NCI-H1930 (cell line): ENCODE results near the gene CCT5.
"Not testable (repeated sequence)": the region's sequence is repeated elsewhere in the genome, so short reads cannot be mapped to it uniquely, and the experiment has no call there.

Experiments used
- DNase-seq, 2 experiments: peaks; one replicate each; lab custom pipeline; 2025; lab: John Stamatoyannopoulos, UW

The CCT5 gene

GRCh38 chr5:10277773-10278630, 27.9 kb downstream of the CCT5 start:
- no peak for DNase-seq

- no peak for DNase-seq
Measured at GRCh38 chr5:10278658-10279279, 28.7 kb downstream of the CCT5 start.

DNA sequence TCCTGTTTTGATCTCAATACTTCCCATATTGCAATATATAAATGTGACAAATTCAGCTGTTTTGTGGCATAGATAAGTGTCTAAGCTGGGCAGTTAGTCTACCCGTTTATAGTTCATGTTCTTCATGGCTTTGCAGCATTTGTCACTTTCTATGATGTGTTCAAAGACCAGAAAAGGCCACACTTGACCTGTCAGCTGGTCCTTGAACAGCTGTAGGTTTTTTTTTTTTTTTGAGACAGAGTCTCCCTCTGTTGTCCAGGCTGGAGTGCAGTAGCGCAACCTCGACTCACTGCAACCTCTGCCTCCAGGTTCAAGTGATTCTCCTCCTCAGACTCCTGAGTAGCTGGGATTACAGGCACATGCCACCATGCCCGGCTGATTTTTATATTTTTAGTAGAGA, 29.2 kb downstream of the CCT5 start:
- no peak for DNase-seq

DNA sequence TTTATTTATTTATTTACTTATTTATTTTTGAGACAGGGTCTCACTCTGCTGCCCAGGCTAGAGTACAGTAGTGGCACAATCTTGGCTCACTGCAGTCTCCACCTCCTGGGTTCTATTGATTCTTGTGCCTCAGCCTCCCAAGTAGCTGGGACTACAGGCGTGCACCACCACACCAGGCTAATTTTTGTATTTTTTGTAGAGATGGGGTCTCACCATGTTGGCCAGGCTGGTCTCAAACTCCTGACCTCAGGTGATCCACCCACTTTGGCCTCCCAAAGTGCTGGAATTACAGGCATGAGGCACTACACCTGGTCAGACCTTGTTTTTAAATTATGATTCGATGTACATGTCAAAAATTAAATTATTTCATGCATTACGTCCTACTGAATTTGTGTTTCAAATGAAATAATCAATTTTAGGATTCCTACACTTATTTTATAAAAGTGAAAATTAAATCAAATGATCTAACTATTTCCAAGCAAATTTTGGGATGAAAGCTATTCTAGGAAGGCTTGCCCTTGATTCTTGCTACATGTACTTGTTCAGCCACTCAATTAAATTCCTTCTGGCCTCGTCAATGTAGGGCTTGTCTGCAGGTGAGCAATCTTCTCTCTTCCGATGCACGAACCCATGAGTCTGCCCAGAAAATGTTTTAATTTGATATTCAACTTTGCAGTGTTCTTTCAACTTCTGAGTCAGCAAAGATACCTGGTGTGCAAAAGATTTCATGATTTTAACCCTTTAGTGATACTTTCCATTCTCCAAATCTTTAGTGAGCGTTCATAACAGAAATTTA, 30.0 kb downstream of the CCT5 start:
- no peak for DNase-seq

GRCh38 chr5:10283927-10284635, 34.0 kb downstream of the CCT5 start:
- peak; percentile 94 to 96 for DNase-seq

DNA sequence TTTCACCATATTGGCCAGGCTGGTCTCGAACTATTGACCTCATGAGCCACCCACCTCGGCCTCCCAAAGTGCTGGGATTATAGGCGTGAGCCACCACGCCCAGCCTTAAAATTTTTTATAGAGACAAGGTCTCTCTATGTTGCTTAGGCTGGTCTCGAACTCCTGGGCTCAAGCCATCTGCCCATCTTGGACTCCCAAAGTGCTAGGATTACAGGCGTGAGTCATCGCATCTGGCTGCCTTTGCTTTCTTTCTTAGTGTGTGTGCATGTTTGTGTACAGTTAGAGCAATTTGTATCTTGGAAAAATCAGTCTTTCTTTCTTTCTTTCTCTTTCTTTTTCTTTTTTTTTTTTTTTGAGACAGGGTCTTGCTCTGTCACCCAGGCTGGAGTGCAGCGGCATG, 35.3 kb downstream of the CCT5 start:
- DNase-seq = not testable (repeated sequence)

- DNase-seq = no peak
Measured at GRCh38 chr5:10286162-10286861, 36.2 kb downstream of the CCT5 start.

GRCh38 chr5:10286862-10287227, 36.8 kb downstream of the CCT5 start:
- DNase-seq = no peak

DNA sequence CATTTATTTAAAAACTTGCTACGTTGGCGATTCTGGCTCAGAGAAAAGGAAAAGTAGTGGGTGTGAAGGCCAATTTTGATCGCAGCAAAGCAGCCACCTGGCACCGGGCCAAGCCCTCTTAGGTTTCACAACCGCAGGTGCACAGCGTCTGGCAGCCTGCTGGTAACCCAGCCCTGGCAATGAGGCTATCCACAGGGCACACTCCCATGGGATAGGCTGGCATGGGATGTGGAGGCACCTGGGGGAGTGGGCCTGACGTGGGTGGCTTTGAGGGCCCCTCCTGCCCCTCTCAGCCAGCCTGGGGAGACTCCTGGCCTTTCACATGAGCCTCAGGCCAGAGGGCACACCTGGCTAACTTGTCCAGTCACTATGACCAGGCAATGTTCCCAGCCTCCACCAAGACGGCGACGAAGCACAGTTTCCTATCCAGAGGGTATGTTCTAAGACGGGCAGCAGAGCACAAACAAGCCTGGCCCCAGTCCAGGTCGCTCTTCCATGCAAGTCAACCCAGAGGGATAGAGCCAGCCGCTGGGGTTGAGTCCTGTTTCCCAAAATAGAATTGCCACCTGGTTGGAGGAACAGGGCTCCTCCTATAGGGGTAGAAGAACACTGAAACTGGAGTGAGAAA, 38.6 kb downstream of the CCT5 start:
- peak; percentile 56 to 79 for DNase-seq

- DNase-seq = no peak
Measured at GRCh38 chr5:10289353-10289752, 39.3 kb downstream of the CCT5 start.

DNA sequence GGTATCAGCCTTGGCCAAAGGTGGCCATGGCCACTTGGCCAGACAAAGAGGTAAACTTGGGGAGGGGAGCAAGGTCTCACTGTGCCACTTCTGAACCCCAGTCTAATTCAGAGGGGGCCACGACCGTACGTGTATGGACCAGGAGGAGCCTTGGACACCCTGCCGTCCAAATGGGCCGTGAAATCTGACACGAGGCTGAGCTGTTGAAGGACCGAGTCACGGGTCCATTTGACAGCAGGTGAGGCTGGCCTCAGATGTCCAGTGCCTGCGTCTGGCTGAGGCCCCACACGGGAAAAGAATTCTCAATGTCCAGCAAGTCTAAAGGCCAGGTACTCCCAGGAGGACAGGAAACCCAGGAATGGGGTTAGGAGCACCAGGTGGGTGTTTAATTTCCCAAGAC, 39.9 kb downstream of the CCT5 start:
- DNase-seq = no peak

- no peak for DNase-seq
Measured at GRCh38 chr5:10290438-10290837, 40.4 kb downstream of the CCT5 start.

- DNase-seq = no peak
Measured at GRCh38 chr5:10291692-10292339, 41.7 kb downstream of the CCT5 start.

- DNase-seq = no peak
Measured at GRCh38 chr5:10293907-10294662, 44.0 kb downstream of the CCT5 start.

- no peak for DNase-seq
Measured at GRCh38 chr5:10295619-10296326, 45.7 kb downstream of the CCT5 start.

- DNase-seq = no peak
Measured at GRCh38 chr5:10297646-10298204, 47.6 kb downstream of the CCT5 start.

GRCh38 chr5:10300246-10300645, 50.2 kb downstream of the CCT5 start:
- no peak for DNase-seq

- no peak for DNase-seq
Measured at GRCh38 chr5:10301266-10301665, 51.2 kb downstream of the CCT5 start.
